Duodenal mucosa (tissue), 2 donors: ENCODE results near the gene ZBP1.

ENCODE experiments used
- H3K27ac ChIP-seq: one replicate; pipeline ENCODE4 v1.7.0; 2013; ENCODE audit warnings: low read depth, low read length
- H3K27me3 ChIP-seq, 2 donors: one replicate each; pipeline ENCODE4 v1.7.0; 2013; ENCODE audit warnings: low read length in 2 of 2, control low read depth in 1 of 2; ENCODE audit not compliant: insufficient read depth in 2 of 2, control insufficient read depth in 1 of 2
- H3K36me3 ChIP-seq, 2 donors: one replicate each; pipeline ENCODE4 v1.7.0; 2013; ENCODE audit warnings: low read length in 2 of 2, control low read depth in 1 of 2; ENCODE audit not compliant: insufficient read depth in 2 of 2, control insufficient read depth in 1 of 2
- H3K4me1 ChIP-seq, 2 donors: one replicate each; pipeline ENCODE4 v1.7.0; 2013; ENCODE audit warnings: low read length in 2 of 2, control low read depth in 1 of 2; ENCODE audit not compliant: insufficient read depth in 2 of 2, control insufficient read depth in 1 of 2
- H3K4me3 ChIP-seq, 2 donors: one replicate each; pipeline ENCODE4 v1.7.0; 2013; ENCODE audit warnings: low read length in 2 of 2, low read depth in 1 of 2
- H3K9ac ChIP-seq, 2 donors: one replicate each; pipeline ENCODE4 v1.7.0; 2013; ENCODE audit warnings: low read length in 2 of 2, low read depth in 1 of 2
- H3K9me3 ChIP-seq, 2 donors: one replicate each; pipeline ENCODE4 v1.7.0; 2013; ENCODE audit warnings: low read length in 2 of 2, control low read depth in 1 of 2; ENCODE audit not compliant: control insufficient read depth in 1 of 2

Gene ZBP1

DNA sequence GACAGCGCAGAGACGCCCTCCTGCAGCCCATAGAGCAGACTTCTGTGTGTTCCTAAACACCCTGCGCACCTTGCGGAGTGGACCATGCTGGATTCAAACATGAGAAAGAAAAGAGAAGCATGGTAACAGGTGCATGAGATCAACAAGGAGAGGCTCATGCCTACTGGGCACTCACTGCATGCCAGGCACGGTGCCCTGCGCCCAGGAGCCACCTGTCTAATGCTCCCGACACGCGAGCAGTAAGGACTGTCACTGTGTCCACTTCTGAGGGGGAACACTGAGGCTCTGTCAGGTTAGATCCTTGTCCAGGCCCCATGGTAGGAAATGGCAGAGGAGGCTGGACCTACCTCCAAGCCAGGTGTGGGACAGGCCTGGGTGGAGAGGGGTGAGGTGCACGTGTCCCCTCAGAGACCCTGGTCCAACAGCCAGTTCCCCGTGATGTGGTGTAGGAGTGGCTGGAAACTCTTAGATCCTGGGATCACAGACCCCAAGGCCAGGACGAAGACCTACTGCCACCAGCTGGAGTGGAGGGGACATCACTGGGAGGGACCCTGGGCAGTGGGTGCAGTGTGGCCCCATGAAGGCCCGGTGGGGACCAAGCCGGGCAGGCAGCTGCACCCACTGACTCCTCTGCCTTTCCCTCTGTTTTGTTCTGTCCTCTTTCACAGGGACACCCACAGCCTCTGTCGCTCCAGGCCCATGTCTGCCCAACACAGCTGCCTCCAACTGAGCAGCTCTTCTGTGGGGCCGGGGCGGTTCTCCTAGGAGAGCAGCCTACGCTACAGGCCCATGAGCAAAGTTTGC is 29.5 kb downstream of the ZBP1 start:
- Histone ChIP-seq H3K4me3 (no peak overlapping the region), H3K9ac (peak overlapping the region; percentile 30 to 75), H3K9me3 (peaks cover 0 to 4% of the 10 kb centered on the region in 2 donors), H3K4me1 (peaks cover 40 to 58% of the 10 kb centered on the region in 2 donors), H3K27me3 (no peaks in the 10 kb centered on the region), H3K36me3 (no peaks in the 10 kb centered on the region), H3K27ac (peak overlapping the region; percentile 64)

DNA sequence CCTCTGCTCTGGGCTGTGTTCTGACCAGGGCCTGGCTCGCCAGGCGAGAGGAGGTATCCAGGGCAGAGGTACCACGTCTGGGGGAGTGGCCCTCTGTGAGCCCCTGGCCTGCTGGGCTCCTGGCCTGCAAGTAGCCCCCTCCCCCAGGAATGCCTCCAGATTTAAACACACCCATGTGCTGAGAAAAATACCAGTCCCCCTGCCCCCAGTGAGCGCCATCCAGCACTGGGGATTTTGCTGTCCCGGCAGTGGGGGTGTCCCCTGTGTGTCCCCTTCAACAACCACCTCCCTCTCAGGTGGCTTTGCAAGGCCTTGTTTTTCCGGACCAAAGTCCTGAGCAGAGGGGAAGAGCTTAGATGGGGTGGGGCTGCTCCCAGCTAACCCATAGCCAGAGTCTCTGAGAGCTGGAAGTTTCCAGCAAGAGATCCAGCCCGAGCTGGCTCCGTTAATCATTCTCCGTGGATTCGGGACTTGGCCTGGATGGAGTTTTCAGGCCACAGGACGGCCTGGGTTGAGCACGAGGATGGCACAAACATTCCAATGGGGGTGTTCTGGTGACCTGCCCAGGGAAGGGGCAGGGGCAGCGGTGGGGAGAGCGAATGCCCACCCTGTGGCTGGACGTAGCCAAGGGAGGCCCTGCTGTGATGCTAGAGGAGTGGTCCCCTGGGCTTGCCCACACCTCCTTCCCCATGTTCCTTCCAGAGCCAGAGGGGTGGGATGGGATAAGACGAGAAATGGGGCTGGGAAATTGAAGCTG is 30.3 kb downstream of the ZBP1 start:
- H3K4me1 ChIP-seq: peaks cover 41 to 66% of the 10 kb centered on the region in 2 donors
- H3K27ac ChIP-seq: peak overlapping the region; percentile 82
- H3K27me3 ChIP-seq: no peaks in the 10 kb centered on the region
- H3K9me3 ChIP-seq: peaks cover 0 to 4% of the 10 kb centered on the region in 2 donors
- peak overlapping the region; percentile 70 to 75 for H3K9ac ChIP-seq
- H3K36me3 ChIP-seq: no peaks in the 10 kb centered on the region
- H3K4me3 ChIP-seq: peak overlapping the region in 1 of 2 donors; percentile 28

DNA sequence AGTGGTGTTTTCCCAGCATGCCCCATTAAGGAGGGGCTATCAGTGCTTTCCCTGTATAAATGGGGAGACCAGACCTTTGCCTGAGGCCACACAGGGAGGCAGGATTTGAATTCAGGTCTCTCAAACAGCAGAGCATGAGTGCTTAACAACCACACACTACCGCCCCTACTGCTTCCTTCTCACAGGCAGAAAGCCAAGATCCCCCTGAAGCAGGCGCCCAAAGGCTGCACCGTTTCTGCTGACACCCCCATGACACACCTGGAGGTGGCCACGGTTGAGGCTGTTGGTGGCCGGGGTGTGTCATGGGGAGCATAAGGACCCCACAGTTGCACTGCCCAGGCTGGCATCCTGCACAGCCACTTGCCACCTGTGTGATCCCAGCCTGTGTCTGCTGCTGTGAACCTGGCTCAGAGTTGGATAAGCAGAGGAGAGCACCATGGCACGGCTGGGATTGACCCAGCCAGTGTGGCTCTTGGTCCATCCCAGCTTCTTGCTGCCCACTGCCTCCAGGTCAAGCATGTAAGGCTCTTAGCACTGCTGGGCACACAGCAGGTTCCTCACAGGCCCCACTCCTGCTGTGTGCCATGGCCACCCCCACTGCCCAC is 31.0 kb downstream of the ZBP1 start:
- H3K36me3 ChIP-seq: no peaks in the 10 kb centered on the region
- peaks cover 36 to 60% of the 10 kb centered on the region in 2 donors for H3K4me1 ChIP-seq
- H3K9me3 ChIP-seq: peaks cover 0 to 4% of the 10 kb centered on the region in 2 donors
- H3K9ac ChIP-seq: peak overlapping the region; percentile 50 to 70
- peak overlapping the region in 1 of 2 donors; percentile 28 for H3K4me3 ChIP-seq
- no peaks in the 10 kb centered on the region for H3K27me3 ChIP-seq
- H3K27ac ChIP-seq: peak overlapping the region; percentile 82

DNA sequence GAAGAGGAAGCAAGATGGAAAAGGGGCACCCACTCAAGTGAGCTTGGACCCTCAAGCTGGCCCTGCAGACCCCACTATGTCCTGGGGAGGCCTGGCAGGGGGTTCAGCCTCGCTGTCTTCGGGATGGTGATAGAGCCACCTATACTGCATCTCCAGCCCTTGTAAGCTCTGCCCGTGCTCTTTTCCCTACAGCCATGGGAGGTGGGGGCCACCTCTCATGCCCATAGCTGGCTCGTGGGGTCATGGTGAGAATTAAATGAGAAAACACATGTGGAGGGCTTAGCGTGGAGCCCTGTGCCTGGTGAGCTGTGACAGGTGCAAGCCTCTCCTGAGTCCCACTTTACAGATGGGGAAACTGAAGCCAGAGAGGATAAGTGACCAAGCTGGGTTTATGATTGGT is 31.6 kb downstream of the ZBP1 start:
- Histone ChIP-seq H3K27ac (no peak overlapping the region), H3K36me3 (no peaks in the 10 kb centered on the region), H3K4me3 (no peak overlapping the region), H3K9ac (no peak overlapping the region), H3K27me3 (no peaks in the 10 kb centered on the region), H3K9me3 (peaks cover 0 to 4% of the 10 kb centered on the region in 2 donors), H3K4me1 (peaks cover 30 to 54% of the 10 kb centered on the region in 2 donors)

DNA sequence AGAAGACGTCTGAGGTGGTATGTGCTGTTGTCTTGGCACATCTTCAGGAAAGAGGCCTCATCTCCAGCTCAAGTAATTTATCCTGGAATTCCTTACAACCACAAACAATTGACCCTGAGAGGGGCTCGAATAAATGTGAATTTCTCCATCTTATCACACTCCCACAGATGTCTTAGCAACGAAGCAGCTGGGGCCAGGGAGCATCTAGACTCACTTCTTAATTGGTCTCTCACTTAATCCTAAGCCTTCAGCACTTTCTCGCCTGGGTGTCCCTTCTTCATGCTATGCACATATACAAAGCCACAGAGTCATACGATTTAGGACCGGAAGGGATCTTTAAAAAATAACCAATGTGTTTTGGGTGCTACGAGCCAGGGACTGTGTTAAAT is 32.2 kb downstream of the ZBP1 start:
- H3K27ac ChIP-seq: no peak overlapping the region
- peaks cover 0 to 2% of the 10 kb centered on the region in 2 donors for H3K27me3 ChIP-seq

DNA sequence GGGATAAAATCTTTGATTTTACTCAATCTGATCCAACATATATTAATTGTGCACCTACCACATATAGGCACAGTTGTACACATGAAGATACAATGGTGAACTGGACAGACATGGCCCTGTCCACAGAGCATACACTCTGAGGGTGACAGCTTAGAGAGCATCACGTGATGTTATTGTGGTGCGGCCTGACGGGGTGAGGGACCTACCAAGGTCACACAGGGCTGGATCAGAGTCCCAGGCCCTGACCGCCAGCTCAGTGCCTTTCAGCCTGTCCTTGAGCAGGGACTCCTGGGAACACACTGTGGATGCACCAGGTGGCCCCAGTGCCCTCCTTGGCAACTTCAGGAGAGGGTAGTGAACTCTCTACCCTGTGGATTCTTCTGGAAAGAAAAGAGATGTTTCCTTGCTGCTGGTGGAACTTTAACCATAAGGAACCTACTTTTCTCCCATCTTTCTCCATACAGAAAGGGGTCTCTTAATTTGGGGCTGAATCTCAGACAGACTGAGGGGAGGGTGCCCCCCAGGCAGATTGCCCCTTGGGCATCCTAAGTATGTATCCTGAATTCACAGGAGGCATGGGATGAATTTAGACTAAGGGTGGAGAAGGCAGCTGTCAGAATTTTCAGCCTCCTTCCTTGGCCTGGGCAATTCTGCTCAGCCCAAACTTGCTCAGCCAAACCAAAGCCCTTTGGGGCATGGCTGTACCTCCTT is 32.8 kb downstream of the ZBP1 start:
- no peak overlapping the region for H3K9ac ChIP-seq
- peaks cover 0 to 4% of the 10 kb centered on the region in 2 donors for H3K9me3 ChIP-seq
- no peak overlapping the region for H3K27ac ChIP-seq
- peaks cover 0 to 2% of the 10 kb centered on the region in 2 donors for H3K27me3 ChIP-seq
- peaks cover 28 to 42% of the 10 kb centered on the region in 2 donors for H3K4me1 ChIP-seq
- H3K36me3 ChIP-seq: no peaks in the 10 kb centered on the region
- H3K4me3 ChIP-seq: no peak overlapping the region

More for the DNA sequence above, 32.2 kb downstream of the ZBP1 start:
- Histone ChIP-seq H3K4me3 (no peak overlapping the region), H3K36me3 (no peaks in the 10 kb centered on the region), H3K9me3 (peaks cover 0 to 4% of the 10 kb centered on the region in 2 donors), H3K9ac (no peak overlapping the region), H3K4me1 (peaks cover 28 to 48% of the 10 kb centered on the region in 2 donors)

DNA sequence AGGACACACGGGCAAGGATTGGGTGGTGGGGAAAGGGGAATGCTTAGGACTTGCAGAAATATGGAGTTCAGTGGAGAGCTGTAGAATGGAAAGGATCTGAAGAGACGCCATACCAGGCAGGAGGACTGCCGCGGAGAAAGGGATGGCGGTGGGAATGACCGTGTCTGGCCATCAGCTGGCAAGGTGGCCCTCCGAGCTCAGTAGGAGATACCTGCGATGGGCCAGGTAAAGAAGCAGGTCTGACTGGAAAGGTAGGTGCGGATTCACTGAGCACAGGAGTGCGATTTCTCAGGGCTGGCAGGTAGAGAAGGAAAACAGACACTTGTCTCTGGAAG is 33.3 kb downstream of the ZBP1 start:
- no peaks in the 10 kb centered on the region for H3K36me3 ChIP-seq
- peaks cover 0 to 2% of the 10 kb centered on the region in 2 donors for H3K27me3 ChIP-seq
- peaks cover 32 to 44% of the 10 kb centered on the region in 2 donors for H3K4me1 ChIP-seq
- H3K9ac ChIP-seq: no peak overlapping the region
- H3K27ac ChIP-seq: no peak overlapping the region
- H3K9me3 ChIP-seq: peaks cover 0 to 4% of the 10 kb centered on the region in 2 donors
- H3K4me3 ChIP-seq: no peak overlapping the region

DNA sequence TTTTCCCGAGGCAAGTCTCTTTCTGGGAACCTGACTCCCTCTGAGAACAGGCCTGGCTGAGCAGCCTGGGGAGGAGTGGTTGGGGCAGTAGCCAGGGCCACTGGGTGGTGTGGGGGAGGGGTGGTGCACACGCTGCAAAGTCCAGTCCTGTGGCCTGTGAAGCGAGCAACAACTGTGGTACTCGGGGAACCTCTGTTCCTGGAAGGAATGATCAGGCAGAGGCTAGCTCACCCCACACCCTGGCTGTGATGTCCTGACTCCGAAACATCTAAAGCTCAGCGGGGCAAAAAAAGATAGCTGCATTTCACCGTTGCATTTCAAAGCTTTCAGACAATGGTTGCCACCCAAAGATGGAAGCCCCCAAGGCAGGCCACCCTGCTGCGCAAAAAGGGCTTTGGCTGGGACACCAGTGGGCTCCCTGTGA is 33.8 kb downstream of the ZBP1 start:
- H3K27ac ChIP-seq: peak overlapping the region; percentile 37
- peaks cover 0 to 4% of the 10 kb centered on the region in 2 donors for H3K9me3 ChIP-seq
- H3K36me3 ChIP-seq: no peaks in the 10 kb centered on the region
- peak overlapping the region in 1 of 2 donors; percentile 7 for H3K9ac ChIP-seq
- peaks cover 37 to 49% of the 10 kb centered on the region in 2 donors for H3K4me1 ChIP-seq
- no peak overlapping the region for H3K4me3 ChIP-seq
- H3K27me3 ChIP-seq: peaks cover 0 to 2% of the 10 kb centered on the region in 2 donors

DNA sequence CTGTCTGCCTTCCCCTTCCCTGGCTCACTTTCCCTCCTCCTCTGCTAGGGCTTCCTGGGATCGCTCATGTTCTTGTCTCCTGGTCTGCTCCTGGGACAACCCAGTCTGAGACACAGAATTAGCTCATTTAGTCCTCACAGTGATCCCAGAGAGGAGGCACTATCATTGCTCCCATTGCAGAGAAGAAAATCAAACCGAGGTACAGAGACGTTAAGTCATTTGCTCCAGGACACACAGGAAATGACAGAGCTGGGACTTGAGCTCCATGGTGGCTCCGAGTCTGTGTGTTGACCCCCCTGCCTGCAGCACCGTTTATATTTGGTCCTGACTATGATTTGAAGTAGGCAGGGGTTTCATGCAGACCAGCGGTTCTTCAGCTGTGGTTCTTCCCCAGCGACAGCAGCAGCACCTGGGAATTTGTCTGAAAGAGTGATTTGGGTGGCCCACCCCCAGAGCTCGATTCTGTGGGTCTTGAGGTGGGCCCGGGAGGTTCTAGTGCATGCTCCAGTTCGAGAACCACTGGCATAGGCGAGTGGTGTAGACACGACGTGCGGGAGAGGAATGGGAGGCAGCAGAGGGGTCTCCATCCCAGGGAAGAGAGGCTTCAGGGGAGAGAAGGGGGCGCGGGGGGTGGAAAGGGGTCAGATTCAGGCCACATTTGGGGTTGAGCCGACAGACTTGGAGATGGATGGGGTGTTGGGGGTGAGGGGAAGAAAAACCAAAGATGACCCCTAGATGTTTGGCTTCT is 34.6 kb downstream of the ZBP1 start:
- peak overlapping the region; percentile 37 for H3K27ac ChIP-seq
- H3K4me3 ChIP-seq: no peak overlapping the region
- H3K4me1 ChIP-seq: peaks cover 42 to 54% of the 10 kb centered on the region in 2 donors
- H3K9me3 ChIP-seq: peaks cover 0 to 4% of the 10 kb centered on the region in 2 donors
- H3K36me3 ChIP-seq: no peaks in the 10 kb centered on the region
- peak overlapping the region in 1 of 2 donors; percentile 7 for H3K9ac ChIP-seq
- peaks cover 0 to 2% of the 10 kb centered on the region in 2 donors for H3K27me3 ChIP-seq
